HG02588 (cell line): ENCODE results near the gene PCOLCE2.

Experiments used
- ATAC-seq: cut with Tn5 transposase; IDR thresholded peaks from one replicate; pipeline ENCODE4 v1.9.1; 2021; ENCODE audit warnings: mild to moderate bottlenecking, moderate library complexity; ENCODE audit not compliant: unreplicated experiment

The PCOLCE2 gene

DNA sequence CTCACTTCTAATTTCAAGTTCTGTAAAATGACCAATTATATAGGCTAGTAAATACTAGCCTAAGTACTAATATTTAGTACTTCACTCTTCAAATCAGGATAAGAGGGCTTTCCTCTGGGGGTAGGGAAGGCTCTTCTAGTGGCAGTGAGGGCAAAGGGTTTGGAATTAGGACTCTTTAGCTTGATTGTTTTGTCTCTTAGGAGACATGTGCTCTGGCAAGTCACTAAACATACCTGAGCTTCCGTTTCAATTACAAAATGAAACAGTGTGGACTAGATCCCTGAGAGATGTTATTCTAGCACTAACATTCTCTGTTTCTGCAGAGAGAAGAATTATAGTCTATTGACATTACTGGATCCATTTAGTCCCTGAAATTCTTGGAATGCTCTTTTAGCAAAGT, 71.5 kb downstream of the PCOLCE2 start:
- ATAC-seq, result no peak

DNA sequence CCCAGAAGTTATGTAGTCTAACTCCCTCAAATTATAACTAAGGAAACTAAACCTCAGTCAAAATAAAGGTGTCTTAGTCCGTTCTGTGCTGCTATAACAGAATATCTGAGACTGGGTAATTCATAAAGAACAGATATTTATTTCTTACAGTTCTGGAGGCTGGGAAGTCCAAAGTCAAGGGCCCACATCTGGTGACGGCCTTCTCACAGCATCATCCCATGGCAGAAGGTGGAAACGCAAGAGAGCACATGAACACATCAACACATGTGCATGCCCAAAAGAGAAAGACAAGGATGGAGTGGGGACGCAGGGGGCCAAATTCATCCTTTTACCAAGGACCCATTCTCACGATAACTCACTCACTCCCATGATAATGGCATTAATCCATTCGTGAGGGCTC, 73.1 kb downstream of the PCOLCE2 start:
- no peak for ATAC-seq

DNA sequence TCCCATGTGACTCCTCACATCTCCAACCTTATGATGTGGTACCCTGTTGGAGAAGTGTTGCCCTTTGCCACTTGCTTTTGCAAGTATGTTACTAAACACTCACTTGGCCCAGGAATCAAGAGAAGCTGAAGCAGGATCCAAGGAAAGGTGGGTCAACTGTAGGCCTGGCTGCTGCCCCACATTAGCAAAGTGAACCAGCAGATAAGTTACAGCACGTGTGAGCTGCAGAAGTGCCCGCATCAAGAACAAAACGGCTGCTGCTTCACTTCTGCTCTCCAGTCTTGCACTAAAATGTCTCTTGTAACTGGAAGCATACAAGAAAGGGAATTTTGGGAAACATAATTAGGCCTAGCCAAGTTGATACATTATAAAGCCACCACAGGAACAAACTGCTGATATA, 79.6 kb downstream of the PCOLCE2 start:
- ATAC-seq, result no peak

DNA sequence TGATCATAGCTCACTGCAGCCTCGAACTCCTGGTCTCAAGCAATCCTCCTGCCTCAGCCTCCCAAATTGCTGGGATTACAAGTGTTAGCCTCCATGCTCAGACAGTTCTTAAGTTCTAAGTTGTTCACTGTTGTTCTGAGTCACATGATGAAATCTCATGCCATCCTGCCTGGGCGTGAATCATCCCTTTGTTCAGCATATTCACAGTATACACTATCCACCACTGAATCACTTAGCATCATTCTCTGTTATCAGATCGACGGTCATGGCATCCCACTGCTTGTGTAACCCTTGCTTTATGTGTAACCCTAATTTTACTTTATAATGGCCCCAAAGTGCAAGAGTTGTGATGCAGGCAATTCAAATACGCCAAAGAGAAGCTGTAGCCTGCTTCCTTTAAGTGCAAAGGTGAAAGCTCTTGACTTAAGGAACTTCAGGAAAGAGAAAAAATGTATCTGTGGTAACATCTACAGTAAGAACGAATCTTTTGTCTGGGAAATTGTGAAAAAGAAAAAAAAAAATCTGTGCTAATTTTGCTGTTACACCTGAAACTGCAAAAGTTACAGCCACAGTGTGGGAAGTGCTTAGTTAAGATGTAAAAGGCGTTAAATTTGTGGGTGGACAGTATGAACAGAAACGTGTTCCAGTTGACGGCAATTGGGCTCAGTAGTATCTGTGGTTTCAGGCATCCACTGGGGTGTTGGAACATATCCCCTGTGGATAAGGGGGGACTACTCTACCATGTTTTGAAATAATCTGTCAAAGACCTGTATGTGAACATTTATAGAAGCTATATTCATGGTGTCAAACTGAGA, 80.6 kb downstream of the PCOLCE2 start:
- no peak for ATAC-seq

DNA sequence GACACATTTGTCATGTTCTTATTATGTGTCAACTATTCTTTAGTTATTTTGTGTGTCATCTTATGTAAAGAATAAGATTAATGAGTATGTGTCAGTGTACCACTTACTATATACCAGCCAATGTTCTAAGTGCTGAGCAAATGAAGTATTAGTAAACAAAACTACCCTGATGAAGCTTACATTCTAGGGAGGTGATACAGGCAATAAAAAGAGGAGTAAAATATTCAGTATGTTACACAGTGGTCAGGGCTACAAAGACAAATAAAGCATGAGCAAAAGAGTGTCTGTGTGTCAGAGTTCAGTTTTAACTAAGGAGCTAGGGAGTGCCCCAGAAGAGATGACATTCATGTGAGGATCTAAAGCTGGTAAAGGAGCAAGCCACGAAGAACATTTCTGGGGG, 86.0 kb downstream of the PCOLCE2 start:
- ATAC-seq, result no peak

DNA sequence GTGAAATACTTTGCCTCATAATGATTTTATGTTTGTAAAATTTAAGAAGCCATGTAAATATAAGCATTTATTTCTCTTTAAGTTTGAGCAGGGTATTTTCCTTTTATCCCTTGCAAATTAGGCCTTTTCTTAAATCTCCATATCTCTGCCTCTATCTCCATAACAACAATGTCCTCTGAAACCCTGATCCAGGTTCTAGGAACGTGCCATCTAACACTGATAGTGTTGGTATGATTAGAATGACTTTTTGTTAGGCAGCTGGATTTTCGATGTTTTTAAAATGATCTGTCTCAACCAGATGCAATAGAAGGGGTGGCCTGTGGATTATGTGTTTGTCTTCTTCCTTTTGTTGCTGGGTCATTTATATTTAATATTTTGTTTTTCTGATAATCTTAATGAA, 87.1 kb downstream of the PCOLCE2 start:
- no peak for ATAC-seq

DNA sequence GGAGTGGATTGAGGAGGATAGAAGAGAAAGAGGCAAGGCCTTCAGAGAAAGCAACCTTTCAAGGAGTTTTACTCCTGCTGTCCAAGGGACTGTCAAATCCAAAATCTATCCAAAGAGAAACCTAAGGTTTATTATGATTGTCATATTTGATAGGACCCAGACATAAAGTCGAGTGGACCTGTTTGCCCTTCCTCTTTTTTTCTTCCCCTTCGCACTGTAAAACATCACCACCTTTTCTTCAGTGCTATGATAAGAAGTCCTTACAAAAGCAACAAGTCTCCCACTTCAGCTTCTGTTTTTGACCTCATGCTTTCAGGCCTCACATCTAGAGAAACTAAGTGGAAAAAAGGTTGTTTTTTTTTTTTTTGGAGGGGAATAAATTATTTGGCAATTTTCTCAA, 92.1 kb downstream of the PCOLCE2 start:
- ATAC-seq, result no peak

DNA sequence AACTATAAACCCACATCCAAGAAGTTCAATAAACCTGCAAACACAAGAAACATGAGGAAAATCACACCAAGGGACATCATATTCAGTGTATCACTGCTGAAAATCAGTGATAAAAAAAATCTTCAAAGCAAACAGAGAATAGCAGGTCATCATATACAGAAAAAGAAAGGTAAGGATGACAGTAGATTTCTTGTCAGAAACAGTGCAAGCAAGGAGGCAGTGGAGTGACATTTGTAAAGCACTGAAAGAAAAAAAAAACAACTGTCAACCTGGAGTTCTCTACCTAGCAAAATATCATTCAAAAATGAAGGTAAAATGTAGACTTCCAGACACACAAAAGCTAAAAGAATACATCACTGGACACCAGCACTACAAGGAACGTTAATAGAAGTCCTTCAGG, 93.6 kb downstream of the PCOLCE2 start:
- ATAC-seq, result no peak

DNA sequence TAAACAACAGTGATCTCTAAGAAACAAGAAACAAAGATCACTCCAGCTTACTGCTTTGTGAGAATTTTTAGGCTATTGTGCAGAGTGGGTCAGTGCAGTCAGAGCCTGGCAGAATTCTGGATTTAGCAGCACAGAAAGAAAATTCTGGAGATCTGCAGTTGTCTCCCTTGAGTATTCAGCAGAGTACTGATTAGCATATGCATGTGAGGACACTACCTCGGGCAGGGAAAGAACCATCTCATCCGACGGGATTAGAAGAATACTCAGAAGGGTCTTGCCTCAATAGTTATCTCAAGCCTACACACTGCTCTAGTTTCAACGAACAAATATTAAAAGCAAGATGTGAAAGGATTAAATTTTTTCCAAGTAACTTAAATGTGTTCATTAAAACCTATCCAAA, 94.4 kb downstream of the PCOLCE2 start:
- ATAC-seq, result no peak

DNA sequence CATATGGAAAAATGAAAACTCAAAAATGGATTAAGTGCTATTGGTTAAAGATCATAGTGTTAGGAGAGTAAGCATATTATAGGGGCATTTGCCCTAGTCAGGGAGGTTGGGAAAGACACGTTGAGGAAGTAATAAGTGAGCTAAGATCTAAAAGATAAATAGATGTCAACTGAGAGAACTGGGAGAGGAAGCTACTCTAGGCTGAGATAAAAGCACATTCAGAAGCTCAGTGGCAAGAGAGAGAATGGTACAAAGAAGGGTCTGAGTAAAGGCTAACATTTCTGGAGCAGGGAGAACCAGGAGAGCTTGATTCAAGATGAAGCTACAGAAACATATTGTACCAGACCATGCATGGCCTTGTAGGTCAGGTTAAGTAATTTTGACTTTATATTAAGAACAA, 101.2 kb downstream of the PCOLCE2 start:
- no peak for ATAC-seq

DNA sequence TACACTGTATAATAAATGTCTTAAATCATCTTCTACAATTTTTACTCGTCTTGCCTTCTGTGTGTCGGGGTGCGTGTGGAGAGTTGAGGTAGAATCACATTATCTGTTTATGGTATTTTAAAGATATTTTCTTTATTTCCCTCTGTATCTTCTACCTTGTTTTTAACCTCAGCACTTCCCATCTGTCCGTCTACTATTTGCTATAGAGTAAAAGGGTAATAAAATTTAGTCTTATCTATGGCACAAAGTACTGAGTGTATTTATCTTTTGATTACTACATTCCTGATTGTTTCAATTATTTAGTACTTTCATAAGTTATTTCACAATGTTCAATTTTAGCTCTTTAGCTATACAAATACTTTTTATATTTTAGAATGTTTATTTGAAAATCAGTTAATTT, 102.9 kb downstream of the PCOLCE2 start:
- ATAC-seq, result no peak

DNA sequence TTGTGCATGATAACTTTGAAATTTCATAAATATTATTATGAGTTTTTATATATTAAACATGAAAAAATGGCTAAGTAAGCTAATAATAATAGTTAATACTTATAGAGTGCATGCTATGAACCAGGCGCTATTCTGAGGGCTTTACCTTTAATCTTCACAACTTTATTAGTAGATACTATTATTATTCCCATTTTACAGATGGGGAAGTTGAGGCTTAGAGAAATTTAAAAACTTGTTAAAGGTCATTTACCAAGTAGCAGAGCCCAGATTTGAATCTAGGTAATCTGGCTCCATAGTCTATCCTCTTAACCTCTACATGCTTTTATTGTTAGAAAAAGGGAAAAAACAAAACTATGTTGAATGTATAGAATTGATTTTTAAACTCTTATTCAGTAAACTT, 104.7 kb downstream of the PCOLCE2 start:
- ATAC-seq, result no peak

DNA sequence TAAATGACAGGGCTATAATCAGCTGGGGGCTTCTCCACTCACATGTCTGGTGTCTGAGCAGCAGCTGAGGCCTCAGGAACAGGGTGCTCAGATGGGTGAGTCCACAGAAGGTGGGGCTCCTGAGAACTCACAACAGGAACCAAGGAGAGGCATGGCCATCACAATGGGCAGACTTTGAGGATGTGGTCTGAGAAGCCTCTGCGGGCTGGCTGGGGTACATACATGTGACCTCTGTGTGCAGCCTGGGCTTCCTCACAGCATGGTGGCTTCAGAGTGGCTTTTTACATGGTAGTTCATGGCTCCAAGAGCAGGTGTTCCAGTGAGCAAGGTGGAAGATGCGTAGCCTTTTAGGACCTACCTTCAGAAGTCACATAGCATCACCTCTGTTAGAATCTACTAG, 106.3 kb downstream of the PCOLCE2 start:
- ATAC-seq, result no peak

DNA sequence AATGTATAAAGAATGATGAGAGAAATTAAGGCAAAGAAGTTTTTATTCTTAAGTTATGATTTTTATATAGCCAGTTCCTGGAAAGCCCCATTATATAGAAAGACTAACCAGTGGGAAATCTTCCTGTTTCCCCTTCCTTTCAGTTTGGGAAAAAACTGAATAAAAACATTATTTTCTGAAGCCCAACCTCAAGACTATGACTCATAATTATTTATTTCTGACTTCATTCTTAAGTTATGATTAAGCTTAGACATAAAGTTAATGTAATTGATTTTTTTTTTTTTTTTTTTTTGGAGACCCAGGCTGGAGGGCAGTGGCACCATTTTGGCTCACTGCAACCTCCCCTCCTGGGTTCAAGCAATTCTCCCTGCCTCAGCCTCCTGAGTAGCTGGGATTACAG, 109.3 kb downstream of the PCOLCE2 start:
- ATAC-seq, result no peak

DNA sequence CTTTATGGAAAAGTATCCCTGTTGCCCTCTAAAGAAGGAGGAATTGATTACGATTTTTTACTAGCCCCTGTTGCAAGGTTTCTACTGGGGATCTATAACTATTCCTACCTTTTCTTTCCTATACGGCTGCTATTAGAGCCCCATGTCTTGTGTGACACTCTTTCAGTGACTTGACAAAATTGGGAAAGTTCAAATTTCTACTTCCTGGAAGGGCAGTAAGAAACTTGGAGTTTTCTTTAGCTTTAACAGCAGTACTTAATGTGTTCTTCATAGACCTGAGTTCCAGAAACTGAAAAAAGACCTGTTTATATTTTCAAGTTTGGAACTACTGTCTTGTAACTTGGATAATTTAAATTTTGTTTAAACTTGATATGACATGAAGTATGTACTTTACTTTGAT, 110.3 kb downstream of the PCOLCE2 start:
- ATAC-seq, result no peak

DNA sequence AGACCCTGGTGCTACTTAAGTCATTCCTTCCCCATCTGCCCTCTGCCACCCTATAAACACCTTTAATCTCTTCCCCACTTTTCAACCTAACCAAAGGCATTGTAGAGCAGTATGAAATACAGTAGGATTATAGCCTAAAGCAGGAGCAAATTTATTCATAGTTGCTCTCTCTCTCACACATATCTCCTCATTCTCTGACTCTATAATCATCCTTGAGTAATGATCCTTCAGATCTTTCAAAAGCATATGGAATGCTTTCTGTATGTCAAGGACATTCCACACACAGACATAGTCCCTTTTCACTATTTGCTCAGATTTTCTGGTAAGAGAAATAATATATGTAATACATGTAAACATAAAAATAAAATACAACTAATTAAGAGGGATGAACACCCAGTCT, 111.0 kb downstream of the PCOLCE2 start:
- no peak for ATAC-seq

DNA sequence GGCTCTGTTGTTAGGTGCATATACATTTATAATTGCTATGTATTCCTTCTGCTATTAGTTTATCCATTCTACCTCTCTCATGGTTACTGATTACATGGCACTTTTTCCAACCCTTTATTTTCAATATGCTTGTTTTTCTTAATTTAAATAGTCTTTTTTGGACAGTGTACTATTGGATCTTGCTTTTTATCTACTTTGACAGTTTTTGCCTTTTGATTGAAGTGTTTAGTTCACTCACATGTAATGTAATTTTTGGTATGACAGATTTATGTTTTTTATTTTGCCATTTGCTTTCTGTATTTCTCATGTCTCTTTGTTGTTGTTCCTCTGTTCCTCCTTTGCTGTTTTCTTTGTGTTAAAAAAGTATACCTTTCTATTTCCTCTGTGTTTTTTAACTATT, 120.5 kb downstream of the PCOLCE2 start:
- no peak for ATAC-seq
